ENCODE results near the gene KBTBD8.

The KBTBD8 gene

GRCh38 chr3:67048067-67048714 is 50.1 kb downstream of the KBTBD8 start:
- TF ChIP-seq, protein P1, sequence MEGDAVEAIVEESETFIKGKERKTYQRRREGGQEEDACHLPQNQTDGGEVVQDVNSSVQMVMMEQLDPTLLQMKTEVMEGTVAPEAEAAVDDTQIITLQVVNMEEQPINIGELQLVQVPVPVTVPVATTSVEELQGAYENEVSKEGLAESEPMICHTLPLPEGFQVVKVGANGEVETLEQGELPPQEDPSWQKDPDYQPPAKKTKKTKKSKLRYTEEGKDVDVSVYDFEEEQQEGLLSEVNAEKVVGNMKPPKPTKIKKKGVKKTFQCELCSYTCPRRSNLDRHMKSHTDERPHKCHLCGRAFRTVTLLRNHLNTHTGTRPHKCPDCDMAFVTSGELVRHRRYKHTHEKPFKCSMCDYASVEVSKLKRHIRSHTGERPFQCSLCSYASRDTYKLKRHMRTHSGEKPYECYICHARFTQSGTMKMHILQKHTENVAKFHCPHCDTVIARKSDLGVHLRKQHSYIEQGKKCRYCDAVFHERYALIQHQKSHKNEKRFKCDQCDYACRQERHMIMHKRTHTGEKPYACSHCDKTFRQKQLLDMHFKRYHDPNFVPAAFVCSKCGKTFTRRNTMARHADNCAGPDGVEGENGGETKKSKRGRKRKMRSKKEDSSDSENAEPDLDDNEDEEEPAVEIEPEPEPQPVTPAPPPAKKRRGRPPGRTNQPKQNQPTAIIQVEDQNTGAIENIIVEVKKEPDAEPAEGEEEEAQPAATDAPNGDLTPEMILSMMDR (IDR thresholded peaks at IDR 0.05; ENCODE audit: borderline replicate concordance, insufficient read depth, low read depth, low read length), result no peak
- H3K4me3 ChIP-seq (ENCODE audit: low read depth, low read length), result no peak overlapping the region

DNA sequence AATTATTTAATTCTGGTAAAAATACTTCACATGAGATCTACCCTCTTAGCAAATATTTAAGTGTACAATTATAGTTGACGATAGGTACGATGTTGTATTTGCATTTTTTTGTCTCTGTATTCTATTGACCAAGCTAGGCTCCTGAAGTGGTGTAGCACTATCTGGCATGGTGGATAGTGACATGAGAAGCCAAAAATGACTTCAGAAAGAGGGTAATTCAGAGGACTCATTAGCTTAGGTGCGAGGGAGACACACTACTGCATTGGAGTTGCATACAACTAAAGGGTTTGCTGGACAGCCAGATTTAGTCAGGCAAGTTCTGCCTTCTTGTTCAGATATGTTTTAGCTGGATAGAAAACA is 50.6 kb downstream of the KBTBD8 start:
- TF ChIP-seq, protein P1 (IDR thresholded peaks at IDR 0.05; ENCODE audit: borderline replicate concordance, insufficient read depth, low read depth, low read length), result no peak
- no peak overlapping the region for H3K4me3 ChIP-seq (ENCODE audit: low read depth, low read length)

- H3K4me3 ChIP-seq (ENCODE audit: low read depth, low read length), result no peak overlapping the region
- TF ChIP-seq, protein P1 (IDR thresholded peaks at IDR 0.05; ENCODE audit: borderline replicate concordance, insufficient read depth, low read depth, low read length), result no peak
Measured at GRCh38 chr3:67059443-67059842, 61.3 kb downstream of the KBTBD8 start.
